NCI-H526 (cell line): ENCODE measurements around the gene CCDC47.

Experiments used
- DNase-seq, 2 experiments: peaks; one replicate each; lab custom pipeline; 2025; lab: John Stamatoyannopoulos, UW

The CCDC47 gene

GRCh38 chr17:63783522-63783921 lies 10.1 kb upstream of the CCDC47 start:
- no peak for DNase-seq

GRCh38 chr17:63780928-63781327 lies 7.5 kb upstream of the CCDC47 start:
- no peak for DNase-seq

- DNase-seq: no peak
These were observed 7.1 kb upstream of the CCDC47 start for GRCh38 chr17:63780507-63780906.

GRCh38 chr17:63775420-63775819 lies 2.0 kb upstream of the CCDC47 start:
- no peak for DNase-seq

GRCh38 chr17:63774969-63775265 lies 1.5 kb upstream of the CCDC47 start:
- DNase-seq: no peak

GRCh38 chr17:63774141-63774968 lies 958 bp upstream of the CCDC47 start, which contains the start of gene DDX42:
Gene DDX42, plus strand, starts transcription at chr17:63774170. Its CDS starts 12,880 bp downstream, at chr17:63787050.
- DNase-seq: peak; percentile 56 to 77

- DNase-seq: peak; percentile 14 to 26
These were observed 561 bp downstream of the CCDC47 start for GRCh38 chr17:63772801-63773271.

GRCh38 chr17:63768433-63768832 lies 5.0 kb downstream of the CCDC47 start:
- no peak for DNase-seq

GRCh38 chr17:63766754-63767153 lies 6.6 kb downstream of the CCDC47 start:
- DNase-seq: no peak

GRCh38 chr17:63764716-63765115 lies 8.7 kb downstream of the CCDC47 start:
- no peak for DNase-seq

- DNase-seq: no peak
These were observed 11.0 kb downstream of the CCDC47 start for GRCh38 chr17:63762161-63763078.

GRCh38 chr17:63760771-63761539 lies 12.4 kb downstream of the CCDC47 start:
- no peak for DNase-seq

- no peak for DNase-seq
These were observed 15.0 kb downstream of the CCDC47 start for GRCh38 chr17:63758428-63758827.

GRCh38 chr17:63754046-63754445 lies 19.4 kb downstream of the CCDC47 start:
- no peak for DNase-seq

- no peak for DNase-seq
These were observed 20.2 kb downstream of the CCDC47 start for GRCh38 chr17:63753215-63753614.

GRCh38 chr17:63752707-63753106 lies 20.7 kb downstream of the CCDC47 start:
- no peak for DNase-seq

- DNase-seq: no peak
These were observed 21.6 kb downstream of the CCDC47 start for GRCh38 chr17:63751806-63752205.

- DNase-seq: peak; percentile 96 to 99
These were observed 31.8 kb downstream of the CCDC47 start, which contains the start of gene STRADA for GRCh38 chr17:63741408-63742173. Gene STRADA, minus strand, starts transcription at chr17:63741799. Its CDS starts 13,430 bp downstream, at chr17:63728369.

- DNase-seq: peak in 1 of 2 experiments; percentile 44
These were observed 32.3 kb downstream of the CCDC47 start for GRCh38 chr17:63741143-63741407.

- peak; percentile 5 to 19 for DNase-seq
These were observed 32.8 kb downstream of the CCDC47 start for GRCh38 chr17:63740464-63741142.

GRCh38 chr17:63735691-63736090 lies 37.7 kb downstream of the CCDC47 start:
- no peak for DNase-seq
